Omental fat pad (tissue), 4 donors: ENCODE data around the gene TANK. TPM values are rescaled to one million over a fixed set of nuclear protein-coding genes. Genes with fewer than 3 reads are reported as not detected.
A peak's percentile ranks its signal among the peaks of the same experiment; 100 is the strongest.

ENCODE experiments used
- ATAC-seq: fragments of 150-250 bp; one replicate; pipeline ENCODE4 v1.9.1; 2016; ENCODE audit warnings: mild to moderate bottlenecking, moderate library complexity; ENCODE audit not compliant: low FRiP score
- DNase-seq: peaks from one replicate; pipeline ENCODE4 v3.0.0-alpha.2; 2019; ENCODE audit warnings: low spot score
- CTCF ChIP-seq, 3 donors: fragments of 450-650 bp; IDR thresholded peaks; one replicate each; pipeline ENCODE4 v1.5.1; 2016 to 2017; ENCODE audit warnings: antibody characterized with exemption in 3 of 3, mild to moderate bottlenecking in 3 of 3, moderate library complexity in 2 of 3
- total RNA-seq, 4 donors: library from RNA; depleted of rRNA; stranded (reverse); fragments of >200 nt; gene quantifications; one replicate each; pipeline ENCODE4 v1.1.0, GENCODE V29; 2016

The TANK gene
- total RNA-seq, 4 donors from 2014 or later, result 102 to 143 (median 121) TPM

GRCh38 chr2:161245261-161245553, 85.0 kb downstream of the TANK start:
- ATAC-seq, result no peak
- no peak for TF ChIP-seq CTCF (IDR thresholded peaks at IDR 0.05)
- no peak for DNase-seq

GRCh38 chr2:161245671-161246070, 85.4 kb downstream of the TANK start:
- ATAC-seq, result no peak
- no peak for DNase-seq
- no peak for TF ChIP-seq CTCF (IDR thresholded peaks at IDR 0.05)

DNA sequence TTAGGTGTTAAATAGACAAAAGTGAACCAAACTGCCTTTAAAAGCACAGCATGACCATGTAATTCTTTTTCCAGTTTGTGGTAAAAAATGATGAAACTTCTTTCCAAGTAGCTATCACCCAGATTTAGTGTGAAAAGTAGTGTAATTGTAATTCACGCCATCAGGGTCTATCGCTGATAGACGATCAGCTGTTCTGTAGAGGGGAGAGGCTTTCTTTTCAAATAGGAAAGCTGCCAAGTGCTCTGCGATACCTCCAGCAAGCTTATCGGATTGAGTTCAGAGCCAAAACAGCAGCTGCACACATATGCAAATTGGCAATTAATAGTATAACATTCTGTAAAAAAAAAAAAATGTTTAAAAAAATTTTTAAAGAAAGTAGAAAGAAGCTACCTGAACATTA, 86.1 kb downstream of the TANK start:
- ATAC-seq, result no peak
- TF ChIP-seq CTCF (IDR thresholded peaks at IDR 0.05), result no peak
- DNase-seq, result no peak

DNA sequence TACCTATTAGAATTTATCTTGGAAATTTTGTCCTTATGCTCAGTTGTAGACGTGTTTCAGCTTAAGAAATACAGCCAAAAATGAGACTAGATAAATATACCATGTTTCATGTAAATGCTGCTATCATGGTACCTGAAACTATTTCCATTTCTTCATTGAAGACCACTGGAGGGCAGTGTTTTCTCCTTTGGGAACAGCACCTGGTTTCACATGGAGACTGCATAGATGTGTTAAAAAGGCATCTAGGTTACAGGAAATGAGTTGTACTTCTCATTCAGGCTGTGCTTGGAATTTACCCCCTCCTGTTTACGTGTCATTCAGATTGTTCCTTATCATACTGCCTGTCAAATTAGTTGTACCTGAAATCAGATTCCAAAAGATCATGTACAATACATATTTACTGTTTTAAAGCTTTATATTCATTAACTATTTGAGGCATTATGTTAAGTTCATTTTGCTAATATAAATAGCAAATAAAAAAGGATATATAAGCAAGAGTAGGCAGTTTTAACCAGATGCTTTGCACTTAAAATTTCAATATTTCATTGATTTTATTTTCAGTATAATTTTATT, 90.7 kb downstream of the TANK start:
- ATAC-seq, result peak; percentile 44
- DNase-seq, result no peak
- no peak for TF ChIP-seq CTCF (IDR thresholded peaks at IDR 0.05)

- no peak for TF ChIP-seq CTCF (IDR thresholded peaks at IDR 0.05)
- DNase-seq (no peak), ATAC-seq (no peak)
Measured at GRCh38 chr2:161257123-161257952, 97.1 kb downstream of the TANK start.

DNA sequence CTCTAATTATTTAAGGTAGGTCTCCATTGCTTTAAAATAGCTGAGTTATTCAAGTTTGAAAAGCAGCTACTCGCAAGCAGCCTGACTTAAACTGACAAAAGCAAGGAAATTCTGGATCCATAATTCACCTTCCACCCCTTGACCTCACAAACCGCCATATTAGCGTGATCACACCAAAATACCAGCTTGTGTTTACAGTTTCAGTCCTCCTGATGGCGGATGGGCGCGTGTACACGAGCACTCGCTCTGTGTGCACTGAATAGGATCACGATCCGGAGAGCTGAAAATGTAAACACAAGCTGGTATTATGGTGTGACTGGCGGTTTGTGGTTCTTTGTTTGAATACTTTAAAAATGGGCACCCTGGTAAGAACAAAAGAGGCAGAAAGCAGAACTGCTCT, 105.6 kb downstream of the TANK start:
- DNase-seq (no peak), ATAC-seq (no peak)
- no peak for TF ChIP-seq CTCF (IDR thresholded peaks at IDR 0.05)

GRCh38 chr2:161269111-161269510, 108.9 kb downstream of the TANK start:
- no peak for TF ChIP-seq CTCF (IDR thresholded peaks at IDR 0.05)
- ATAC-seq (no peak), DNase-seq (no peak)
